Prostate gland (tissue), 2 donors: ENCODE measurements around the gene FIGN.

Source experiments
- POLR2AphosphoS5 ChIP-seq: sonication (generic); formaldehyde crosslinking; IDR thresholded peaks from one replicate; pipeline ENCODE4 v1.6.1; 2017; ENCODE audit warnings: antibody characterized with exemption
- TF ChIP-seq, protein P1 (sequence below), 4 experiments: fragments of 200-600 bp in 2 of 4; fragments of 450-650 bp in 2 of 4; sonication (generic) in 2 of 4; IDR thresholded peaks; 1 replicate in 3 of 4; 2 replicates in 1 of 4; pipeline ENCODE4 v1.5.1; 2016 to 2019; ENCODE audit warnings: antibody characterized with exemption in 4 of 4, mild to moderate bottlenecking in 2 of 4, moderate library complexity in 2 of 4

DNA sequence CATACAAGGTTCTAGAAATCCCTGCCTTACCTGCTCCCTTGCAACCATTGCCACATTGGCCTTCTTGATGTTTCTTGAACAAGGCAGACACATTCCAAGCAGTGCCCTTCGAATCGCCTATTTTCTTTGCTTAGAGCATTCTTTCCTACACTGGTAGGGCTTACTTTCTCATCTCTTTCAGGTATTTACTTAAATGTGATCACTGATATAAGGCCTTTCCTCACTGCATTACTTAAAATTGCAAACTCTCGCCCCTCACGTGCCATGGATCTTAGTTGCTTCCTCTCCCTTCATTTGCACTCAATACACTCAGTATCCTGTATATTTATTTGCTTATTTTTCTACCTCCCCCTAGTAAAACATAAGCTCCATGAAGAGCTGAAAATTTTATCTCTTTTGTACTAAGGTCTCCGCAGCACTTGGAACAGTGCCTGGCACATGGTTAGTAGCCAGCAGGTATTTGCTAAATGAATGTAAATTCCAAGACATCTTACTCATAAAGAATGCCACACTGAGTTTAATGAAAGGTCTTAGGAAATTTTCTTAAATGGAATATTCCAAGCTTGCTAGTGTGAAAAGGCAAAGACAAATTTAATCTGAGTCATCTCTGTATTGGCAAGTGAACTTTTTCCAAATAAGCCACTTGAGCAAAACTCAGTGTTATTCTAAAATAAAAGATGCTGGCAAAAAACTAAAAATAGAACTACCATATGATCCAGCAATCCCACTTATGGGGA is 42.4 kb upstream of the FIGN start:
- TF ChIP-seq, protein P1, sequence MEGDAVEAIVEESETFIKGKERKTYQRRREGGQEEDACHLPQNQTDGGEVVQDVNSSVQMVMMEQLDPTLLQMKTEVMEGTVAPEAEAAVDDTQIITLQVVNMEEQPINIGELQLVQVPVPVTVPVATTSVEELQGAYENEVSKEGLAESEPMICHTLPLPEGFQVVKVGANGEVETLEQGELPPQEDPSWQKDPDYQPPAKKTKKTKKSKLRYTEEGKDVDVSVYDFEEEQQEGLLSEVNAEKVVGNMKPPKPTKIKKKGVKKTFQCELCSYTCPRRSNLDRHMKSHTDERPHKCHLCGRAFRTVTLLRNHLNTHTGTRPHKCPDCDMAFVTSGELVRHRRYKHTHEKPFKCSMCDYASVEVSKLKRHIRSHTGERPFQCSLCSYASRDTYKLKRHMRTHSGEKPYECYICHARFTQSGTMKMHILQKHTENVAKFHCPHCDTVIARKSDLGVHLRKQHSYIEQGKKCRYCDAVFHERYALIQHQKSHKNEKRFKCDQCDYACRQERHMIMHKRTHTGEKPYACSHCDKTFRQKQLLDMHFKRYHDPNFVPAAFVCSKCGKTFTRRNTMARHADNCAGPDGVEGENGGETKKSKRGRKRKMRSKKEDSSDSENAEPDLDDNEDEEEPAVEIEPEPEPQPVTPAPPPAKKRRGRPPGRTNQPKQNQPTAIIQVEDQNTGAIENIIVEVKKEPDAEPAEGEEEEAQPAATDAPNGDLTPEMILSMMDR (IDR thresholded peaks at IDR 0.05) = no peak
- no peak for TF ChIP-seq POLR2AphosphoS5
